ENCODE results near the gene KSR1. TPM values are rescaled to one million over a fixed set of nuclear protein-coding genes. Genes with fewer than 3 reads are reported as not detected.

Gene KSR1
- total and polyA plus RNA-seq, 10 of the 15 experiments (the other 5 are each of a cell fraction or from before 2014, with no cell fraction given) = 0.97 to 66.6 (median 22.9) TPM

DNA sequence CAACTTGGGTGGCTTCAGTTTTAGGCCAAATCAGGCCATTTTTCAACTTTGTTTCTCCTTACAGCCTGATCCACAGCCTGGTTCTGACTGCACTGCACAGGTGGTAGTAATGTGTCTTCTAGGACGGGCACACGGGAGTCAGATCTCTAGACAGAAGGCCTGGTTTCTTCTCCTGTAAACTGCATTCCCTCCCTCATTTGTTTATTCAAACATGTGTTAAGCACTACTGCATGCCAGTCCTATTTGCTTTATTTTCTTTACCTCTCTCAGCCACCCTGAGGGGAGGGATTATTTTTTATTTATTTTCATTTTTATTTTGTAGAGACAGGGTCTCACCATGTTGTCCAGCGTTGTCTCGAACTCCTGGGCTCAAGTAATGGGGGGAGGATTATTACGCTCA, 6.3 kb upstream of the KSR1 start:
- POLR2A ChIA-PET = no interaction called here
- CTCF ChIA-PET = interaction anchor here (0.9 to 1.8 kb wide), 2 partner anchors 9 to 150 kb away, joined by 3 to 7 read pairs; no protein-coding TSS in a partner anchor
- Histone ChIP-seq H2AFZ (ENCODE audit: control insufficient read depth, low read depth, low read length) (no peak overlapping the region), H3K4me1 (ENCODE audit: control insufficient read depth, insufficient read depth, low read length) (no peaks in the 10 kb centered on the region), H3K9me3 (replicated peaks; ENCODE audit: control insufficient read depth, insufficient read depth, low read length) (no peaks in the 10 kb centered on the region), H3K4me3 (no peak overlapping the region), H3K36me3 (ENCODE audit: control insufficient read depth in 2 of 2, insufficient read depth in 2 of 2, low read length in 1 of 2) (no peaks in the 10 kb centered on the region), H3K79me2 (ENCODE audit: control insufficient read depth, insufficient read depth, low read length) (no peaks in the 10 kb centered on the region), H3K4me2 (ENCODE audit: control insufficient read depth, insufficient read depth) (no peak overlapping the region), H3K9ac (ENCODE audit: control insufficient read depth, insufficient read depth, low read length) (no peak overlapping the region), H3K27me3 (replicated peaks in 1 of 2; ENCODE audit: control insufficient read depth in 2 of 2, insufficient read depth in 2 of 2, low read length in 1 of 2) (no peaks in the 10 kb centered on the region), H3K27ac (ENCODE audit: control insufficient read depth, insufficient read depth) (no peak overlapping the region), H4K20me1 (ENCODE audit: control insufficient read depth, insufficient read depth) (no peaks in the 10 kb centered on the region)
- in situ Hi-C loops (cut with MboI) = loop anchor here (10.0 to 25.0 kb wide), 2 partner anchors 435 to 1287 kb away; partner anchors contain the start of genes NEK8, TLCD1 and TRAF4
- FAIRE-seq = no peak
- SMC1A ChIA-PET (ENCODE audit: uncharacterized antibody, unreplicated experiment) = interaction anchor here (1.7 kb wide), 1 partner anchor 150 kb away, joined by 6 read pairs; no protein-coding TSS in a partner anchor
- WGBS (ENCODE audit: insufficient coverage, insufficient replicate concordance, low lambda C conversion rate, missing lambda C conversion rate) = 59% methylated on average over 5 of the region's 5 CpGs
- no TSS peak for BruUV-seq (replicated peaks)
- RAD21 ChIA-PET (ENCODE audit: unreplicated experiment) = interaction anchor here (1.2 to 1.8 kb wide), 2 partner anchors 94 to 150 kb away, joined by 3 to 4 read pairs; no protein-coding TSS in a partner anchor
- intact Hi-C loops (cut with micrococcal nuclease; ENCODE audit: unreplicated experiment) = no loop called here
- no peak for ATAC-seq
- no peak for DNase-seq (ENCODE audit: low read depth, low spot score)
- no peak for TF ChIP-seq CEBPB (IDR thresholded peaks at IDR 0.05; ENCODE audit: borderline replicate concordance in 1 of 2, low read depth in 2 of 2, low read length in 2 of 2)
- TF ChIP-seq STAT3 (IDR thresholded peaks at IDR 0.05; ENCODE audit: low read depth, low read length) = no peak
- TF ChIP-seq, protein P1, sequence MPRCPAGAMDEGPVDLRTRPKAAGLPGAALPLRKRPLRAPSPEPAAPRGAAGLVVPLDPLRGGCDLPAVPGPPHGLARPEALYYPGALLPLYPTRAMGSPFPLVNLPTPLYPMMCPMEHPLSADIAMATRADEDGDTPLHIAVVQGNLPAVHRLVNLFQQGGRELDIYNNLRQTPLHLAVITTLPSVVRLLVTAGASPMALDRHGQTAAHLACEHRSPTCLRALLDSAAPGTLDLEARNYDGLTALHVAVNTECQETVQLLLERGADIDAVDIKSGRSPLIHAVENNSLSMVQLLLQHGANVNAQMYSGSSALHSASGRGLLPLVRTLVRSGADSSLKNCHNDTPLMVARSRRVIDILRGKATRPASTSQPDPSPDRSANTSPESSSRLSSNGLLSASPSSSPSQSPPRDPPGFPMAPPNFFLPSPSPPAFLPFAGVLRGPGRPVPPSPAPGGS (IDR thresholded peaks at IDR 0.05; ENCODE audit: borderline replicate concordance, insufficient read depth, low read depth, low read length, poor library complexity, severe bottlenecking) = no peak
- no peak for TF ChIP-seq FOXK2 (IDR thresholded peaks at IDR 0.05)
- TF ChIP-seq PML (IDR thresholded peaks at IDR 0.05; ENCODE audit: low read length) = no peak
- no peak for TF ChIP-seq JUND (IDR thresholded peaks at IDR 0.05; ENCODE audit: low read depth, low read length)
- no peak for TF ChIP-seq GABPA (IDR thresholded peaks at IDR 0.05; ENCODE audit: low read depth)
- no peak for TF ChIP-seq NR2F1 (conservative IDR thresholded peaks at IDR 0.05)
- TF ChIP-seq, protein P2, sequence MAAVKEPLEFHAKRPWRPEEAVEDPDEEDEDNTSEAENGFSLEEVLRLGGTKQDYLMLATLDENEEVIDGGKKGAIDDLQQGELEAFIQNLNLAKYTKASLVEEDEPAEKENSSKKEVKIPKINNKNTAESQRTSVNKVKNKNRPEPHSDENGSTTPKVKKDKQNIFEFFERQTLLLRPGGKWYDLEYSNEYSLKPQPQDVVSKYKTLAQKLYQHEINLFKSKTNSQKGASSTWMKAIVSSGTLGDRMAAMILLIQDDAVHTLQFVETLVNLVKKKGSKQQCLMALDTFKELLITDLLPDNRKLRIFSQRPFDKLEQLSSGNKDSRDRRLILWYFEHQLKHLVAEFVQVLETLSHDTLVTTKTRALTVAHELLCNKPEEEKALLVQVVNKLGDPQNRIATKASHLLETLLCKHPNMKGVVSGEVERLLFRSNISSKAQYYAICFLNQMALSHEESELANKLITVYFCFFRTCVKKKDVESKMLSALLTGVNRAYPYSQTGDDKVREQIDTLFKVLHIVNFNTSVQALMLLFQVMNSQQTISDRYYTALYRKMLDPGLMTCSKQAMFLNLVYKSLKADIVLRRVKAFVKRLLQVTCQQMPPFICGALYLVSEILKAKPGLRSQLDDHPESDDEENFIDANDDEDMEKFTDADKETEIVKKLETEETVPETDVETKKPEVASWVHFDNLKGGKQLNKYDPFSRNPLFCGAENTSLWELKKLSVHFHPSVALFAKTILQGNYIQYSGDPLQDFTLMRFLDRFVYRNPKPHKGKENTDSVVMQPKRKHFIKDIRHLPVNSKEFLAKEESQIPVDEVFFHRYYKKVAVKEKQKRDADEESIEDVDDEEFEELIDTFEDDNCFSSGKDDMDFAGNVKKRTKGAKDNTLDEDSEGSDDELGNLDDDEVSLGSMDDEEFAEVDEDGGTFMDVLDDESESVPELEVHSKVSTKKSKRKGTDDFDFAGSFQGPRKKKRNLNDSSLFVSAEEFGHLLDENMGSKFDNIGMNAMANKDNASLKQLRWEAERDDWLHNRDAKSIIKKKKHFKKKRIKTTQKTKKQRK (IDR thresholded peaks at IDR 0.05; ENCODE audit: low read depth, low read length) = no peak

Data from GM12878 (cell line).